Skeletal muscle tissue (tissue), 4 donors: Measurements from ENCODE around the gene RSPH1. TPM values are rescaled to one million over a fixed set of nuclear protein-coding genes. Genes with fewer than 3 reads are reported as not detected.

Experiments used
- H3K27ac ChIP-seq: one replicate; pipeline ENCODE4 v1.7.0; 2013; ENCODE audit warnings: mild to moderate bottlenecking, low read depth, low read length, inconsistent platforms
- H3K27me3 ChIP-seq, 3 donors: one replicate each; pipeline ENCODE4 v1.7.0; 2013; ENCODE audit warnings: low read length in 3 of 3; ENCODE audit not compliant: control insufficient read depth in 3 of 3, insufficient read depth in 3 of 3
- H3K36me3 ChIP-seq, 3 donors: one replicate each; pipeline ENCODE4 v1.7.0; 2013; ENCODE audit warnings: low read length in 3 of 3; ENCODE audit not compliant: control insufficient read depth in 3 of 3, insufficient read depth in 3 of 3
- H3K4me1 ChIP-seq, 3 donors: one replicate each; pipeline ENCODE4 v1.7.0; 2013; ENCODE audit warnings: low read length in 3 of 3, mild to moderate bottlenecking in 3 of 3; ENCODE audit not compliant: control insufficient read depth in 3 of 3, insufficient read depth in 3 of 3
- H3K4me3 ChIP-seq, 3 donors: one replicate each; pipeline ENCODE4 v1.7.0; 2013; ENCODE audit warnings: low read length in 3 of 3
- H3K9ac ChIP-seq, 3 donors: one replicate each; pipeline ENCODE4 v1.7.0; 2013; ENCODE audit warnings: low read length in 3 of 3, mild to moderate bottlenecking in 3 of 3, moderate library complexity in 2 of 3, low read depth in 1 of 3
- H3K9me3 ChIP-seq, 3 donors: one replicate each; pipeline ENCODE4 v1.7.0; 2013; ENCODE audit warnings: low read length in 3 of 3; ENCODE audit not compliant: control insufficient read depth in 3 of 3
- total RNA-seq: library from RNA; depleted of rRNA; stranded (reverse); fragments of >200 nt; gene quantifications from one replicate; pipeline ENCODE4 v1.2.3, GENCODE V29; 2014
- donor health status: Osteomylitis.

Gene RSPH1
- total RNA-seq, 1 donor from 2014 or later: not detected

DNA sequence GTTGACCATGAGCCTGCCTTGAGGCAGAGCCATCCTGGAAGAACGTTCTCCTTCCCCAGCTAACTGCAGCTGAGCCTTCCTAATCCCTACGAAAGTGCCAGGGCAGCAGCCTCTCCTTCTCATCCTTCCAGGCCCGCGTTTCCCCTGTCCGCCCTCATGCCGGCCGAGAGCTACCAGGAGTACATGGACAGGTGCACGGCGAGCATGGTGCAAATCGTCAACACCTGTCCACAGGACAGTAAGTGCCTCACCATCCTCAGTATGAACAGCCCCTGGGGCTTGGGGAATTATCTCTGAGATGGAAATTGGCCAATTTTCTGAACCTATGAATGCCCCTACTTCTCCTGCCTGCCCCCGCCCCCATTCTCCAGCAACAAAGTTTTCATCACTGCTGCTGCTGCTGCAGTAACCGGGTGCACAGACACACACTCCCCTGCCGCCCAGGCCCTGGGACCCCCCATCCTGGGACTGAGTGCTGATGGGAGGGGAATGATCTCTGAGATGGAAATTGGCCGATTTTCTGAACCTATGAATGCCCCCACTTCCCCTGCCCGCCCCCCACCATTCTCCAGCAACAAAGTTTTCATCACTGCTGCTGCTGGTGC lies 52.7 kb downstream of the RSPH1 start:
- Histone ChIP-seq H3K9me3 (no peaks in the 10 kb centered on the region), H3K36me3 (no peaks in the 10 kb centered on the region), H3K27ac (no peak overlapping the region), H3K4me1 (no peaks in the 10 kb centered on the region), H3K9ac (no peak overlapping the region), H3K4me3 (no peak overlapping the region), H3K27me3 (peaks cover 11 to 29% (median 18%) of the 10 kb centered on the region in 3 donors)

DNA sequence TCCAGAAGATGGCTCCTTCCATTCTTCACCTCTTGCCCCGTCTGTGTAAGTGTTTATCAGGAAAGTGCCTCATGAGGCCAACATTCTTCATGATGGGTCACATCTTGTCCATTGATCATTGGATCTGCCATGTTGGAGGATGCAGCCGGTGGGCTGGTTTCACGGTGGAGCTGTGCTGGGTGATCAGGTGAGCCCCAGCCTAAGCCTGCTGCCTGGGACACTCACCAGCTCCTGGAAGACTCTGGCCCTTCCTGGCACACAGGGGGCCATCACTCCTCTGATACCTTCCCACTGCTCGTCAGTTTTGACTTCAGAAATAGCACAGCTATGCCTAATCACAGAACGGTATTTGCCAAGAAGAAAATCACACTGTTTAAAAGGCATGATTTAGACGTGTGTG lies 54.1 kb downstream of the RSPH1 start:
- Histone ChIP-seq H3K27ac (no peak overlapping the region), H3K36me3 (no peaks in the 10 kb centered on the region), H3K4me1 (no peaks in the 10 kb centered on the region), H3K9ac (no peak overlapping the region), H3K4me3 (no peak overlapping the region), H3K9me3 (peaks cover 0 to under 1% (median 0%) of the 10 kb centered on the region in 3 donors), H3K27me3 (peaks cover 14 to 39% (median 25%) of the 10 kb centered on the region in 3 donors)

GRCh38 chr21:42440187-42440792 lies 55.7 kb downstream of the RSPH1 start:
- peaks cover 0 to 3% (median 2%) of the 10 kb centered on the region in 3 donors for H3K9me3 ChIP-seq
- no peaks in the 10 kb centered on the region for H3K36me3 ChIP-seq
- no peaks in the 10 kb centered on the region for H3K4me1 ChIP-seq
- H3K27me3 ChIP-seq: peaks cover 12 to 28% (median 22%) of the 10 kb centered on the region in 3 donors
- no peak overlapping the region for H3K27ac ChIP-seq
- no peak overlapping the region for H3K9ac ChIP-seq
- no peak overlapping the region for H3K4me3 ChIP-seq

GRCh38 chr21:42439284-42440186 lies 56.5 kb downstream of the RSPH1 start:
- Histone ChIP-seq H3K4me1 (no peaks in the 10 kb centered on the region), H3K27ac (no peak overlapping the region), H3K9ac (no peak overlapping the region), H3K27me3 (peaks cover 9 to 21% (median 16%) of the 10 kb centered on the region in 3 donors), H3K4me3 (no peak overlapping the region), H3K9me3 (peaks cover 0 to 3% (median 2%) of the 10 kb centered on the region in 3 donors), H3K36me3 (no peaks in the 10 kb centered on the region)

DNA sequence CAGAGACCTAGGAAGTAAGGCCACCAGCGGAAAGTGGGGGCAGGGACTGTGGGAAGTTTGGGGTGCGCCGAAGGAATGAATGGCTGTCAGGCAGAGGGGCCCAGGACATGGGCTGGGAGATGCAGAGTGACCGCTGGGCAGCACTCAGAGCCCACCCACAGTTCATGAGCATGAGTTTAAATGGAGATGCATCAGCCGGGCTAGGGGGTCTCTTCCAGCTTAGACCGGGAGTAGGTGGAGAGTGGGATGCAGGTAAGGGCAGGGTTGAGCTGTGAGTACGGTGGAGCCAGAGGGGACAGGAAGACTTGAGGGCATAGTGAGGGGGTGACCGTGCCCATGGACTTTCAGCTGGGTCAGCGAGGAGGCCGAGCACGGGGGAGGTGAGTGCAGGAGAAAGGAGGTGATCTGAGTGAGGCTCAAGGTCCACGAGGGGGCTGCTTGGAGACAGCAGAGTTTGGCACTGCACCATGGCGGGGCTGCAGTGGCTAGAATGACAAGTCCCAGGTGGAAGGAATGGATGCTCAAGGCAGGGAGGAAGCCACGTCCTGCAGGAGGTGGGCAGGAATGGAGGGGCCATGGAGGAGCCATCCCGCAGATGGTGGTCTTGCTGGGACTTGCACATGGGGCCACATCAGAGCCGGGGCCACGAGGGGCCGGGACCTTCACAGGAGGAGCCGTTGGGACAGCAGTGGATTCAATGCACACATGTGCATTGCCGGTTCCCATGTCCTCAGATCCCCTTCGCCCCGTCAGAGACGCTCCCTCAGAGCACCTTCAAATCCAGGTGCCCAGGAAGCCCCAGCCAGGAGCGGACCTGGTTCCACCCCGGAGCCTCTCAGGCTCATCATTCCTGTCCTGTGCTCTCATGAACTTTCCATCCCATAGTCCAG lies 57.5 kb downstream of the RSPH1 start:
- peaks cover 7 to 25% (median 16%) of the 10 kb centered on the region in 3 donors for H3K27me3 ChIP-seq
- H3K4me3 ChIP-seq: no peak overlapping the region
- H3K27ac ChIP-seq: no peak overlapping the region
- H3K36me3 ChIP-seq: no peaks in the 10 kb centered on the region
- H3K9me3 ChIP-seq: peaks cover 0 to 6% (median 2%) of the 10 kb centered on the region in 3 donors
- H3K4me1 ChIP-seq: no peaks in the 10 kb centered on the region
- H3K9ac ChIP-seq: no peak overlapping the region

DNA sequence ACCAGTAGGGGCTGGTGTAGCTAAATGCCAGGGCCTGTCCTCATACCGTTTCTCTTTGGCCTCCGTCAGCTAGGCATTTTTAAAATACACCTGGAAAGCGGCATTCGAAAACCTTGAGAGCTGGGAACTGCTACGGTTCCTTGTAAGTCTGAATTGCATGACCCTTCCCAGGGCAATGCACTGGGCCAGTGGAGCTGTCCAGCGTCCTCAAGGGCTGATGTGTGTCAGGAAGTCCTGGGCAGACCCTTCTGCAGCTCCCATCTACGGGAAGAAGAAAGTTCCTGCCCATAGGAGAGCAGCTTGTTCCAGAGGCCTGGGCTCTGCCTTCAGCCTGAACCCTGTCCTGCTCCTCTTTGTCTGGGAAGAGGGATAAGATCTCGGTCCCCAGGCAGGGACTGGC lies 58.2 kb downstream of the RSPH1 start:
- H3K27me3 ChIP-seq: peaks cover 7 to 25% (median 16%) of the 10 kb centered on the region in 3 donors
- peaks cover 0 to 6% (median 2%) of the 10 kb centered on the region in 3 donors for H3K9me3 ChIP-seq
- H3K27ac ChIP-seq: no peak overlapping the region
- no peak overlapping the region for H3K4me3 ChIP-seq
- H3K9ac ChIP-seq: no peak overlapping the region
- no peaks in the 10 kb centered on the region for H3K36me3 ChIP-seq
- H3K4me1 ChIP-seq: no peaks in the 10 kb centered on the region

GRCh38 chr21:42436914-42437313 lies 59.1 kb downstream of the RSPH1 start:
- no peak overlapping the region for H3K27ac ChIP-seq
- H3K4me3 ChIP-seq: no peak overlapping the region
- H3K9ac ChIP-seq: no peak overlapping the region
- H3K4me1 ChIP-seq: no peaks in the 10 kb centered on the region
- peaks cover 7 to 29% (median 19%) of the 10 kb centered on the region in 3 donors for H3K27me3 ChIP-seq
- peaks cover 6 to 10% (median 8%) of the 10 kb centered on the region in 3 donors for H3K9me3 ChIP-seq
- H3K36me3 ChIP-seq: no peaks in the 10 kb centered on the region

GRCh38 chr21:42435833-42436232 lies 60.2 kb downstream of the RSPH1 start:
- H3K4me1 ChIP-seq: no peaks in the 10 kb centered on the region
- no peaks in the 10 kb centered on the region for H3K36me3 ChIP-seq
- H3K27me3 ChIP-seq: peaks cover 7 to 35% (median 19%) of the 10 kb centered on the region in 3 donors

GRCh38 chr21:42435401-42435800 lies 60.6 kb downstream of the RSPH1 start:
- Histone ChIP-seq H3K27me3 (peaks cover 7 to 35% (median 21%) of the 10 kb centered on the region in 3 donors), H3K4me1 (no peaks in the 10 kb centered on the region), H3K36me3 (no peaks in the 10 kb centered on the region), H3K9ac (no peak overlapping the region), H3K9me3 (peaks cover 6 to 10% (median 8%) of the 10 kb centered on the region in 3 donors), H3K27ac (no peak overlapping the region), H3K4me3 (no peak overlapping the region)

More at GRCh38 chr21:42435833-42436232, 60.2 kb downstream of the RSPH1 start:
- Histone ChIP-seq H3K9me3 (peaks cover 6 to 10% (median 8%) of the 10 kb centered on the region in 3 donors), H3K4me3 (no peak overlapping the region), H3K27ac (no peak overlapping the region), H3K9ac (no peak overlapping the region)
